HepG2 (cell line): Measurements from ENCODE around the gene TOMM20. TPM values are rescaled to one million over a fixed set of nuclear protein-coding genes. Genes with fewer than 3 reads are reported as not detected.

Source experiments
- ADNP ChIP-seq: sonication (generic); formaldehyde crosslinking; IDR thresholded peaks from 2 replicates; pipeline ENCODE4 v1.4.0; 2020; ENCODE audit warnings: missing genetic modification reagents
- AGO2 ChIP-seq: fragments of 200-400 bp; formaldehyde crosslinking; optimal IDR thresholded peaks from 2 replicates; pipeline ENCODE3; 2017; ENCODE audit warnings: mild to moderate bottlenecking, low read depth, low read length, moderate library complexity
- DNMT3B ChIP-seq: conservative IDR thresholded peaks from 2 replicates; pipeline ENCODE4 v1.6.1; 2016; ENCODE audit warnings: missing biosample characterization, control low read depth
- ELF3 ChIP-seq: IDR thresholded peaks from 2 replicates; pipeline ENCODE4 v1.6.1; 2016; ENCODE audit warnings: missing genetic modification reagents, missing compliant biosample characterization
- FOXA3 ChIP-seq: IDR thresholded peaks from 2 replicates; pipeline ENCODE4 v1.6.1; 2016; ENCODE audit warnings: missing genetic modification reagents, missing compliant biosample characterization
- KLF16 ChIP-seq, 2 experiments: sonication (generic) in 1 of 2; formaldehyde crosslinking in 1 of 2; IDR thresholded peaks; 2 replicates each; pipeline versions ENCODE4 v1.6.1 to v1.8.0; 2016 to 2023; ENCODE audit warnings: missing genetic modification reagents in 2 of 2, missing compliant biosample characterization in 1 of 2
- MED13 ChIP-seq: sonication (generic); formaldehyde crosslinking; IDR thresholded peaks from 2 replicates; pipeline ENCODE4 v1.5.0; 2020; ENCODE audit warnings: missing genetic modification reagents
- MXD4 ChIP-seq: IDR thresholded peaks from 2 replicates; pipeline ENCODE4 v1.6.1; 2016; ENCODE audit warnings: mild to moderate bottlenecking, missing biosample characterization, missing genetic modification reagents
- NCOA1 ChIP-seq: sonication (generic); formaldehyde crosslinking; IDR thresholded peaks from 2 replicates; pipeline ENCODE4 v1.9.0; 2021; ENCODE audit warnings: missing genetic modification reagents
- NR3C1 ChIP-seq: sonication (generic); formaldehyde crosslinking; IDR thresholded peaks from 2 replicates; pipeline ENCODE4 v1.4.0; 2020; ENCODE audit warnings: missing genetic modification reagents
- PREB ChIP-seq: sonication (generic); formaldehyde crosslinking; IDR thresholded peaks from 2 replicates; pipeline ENCODE4 v1.4.0; 2020; ENCODE audit warnings: missing genetic modification reagents
- SIN3B ChIP-seq: fragments of 150-350 bp; IDR thresholded peaks from 2 replicates; pipeline ENCODE4 v1.6.1; 2014; ENCODE audit warnings: low read length
- SP140L ChIP-seq: sonication (generic); formaldehyde crosslinking; IDR thresholded peaks from 2 replicates; pipeline ENCODE4 v1.4.0; 2020; ENCODE audit warnings: missing genetic modification reagents, borderline replicate concordance
- SP5 ChIP-seq: IDR thresholded peaks from 2 replicates; pipeline ENCODE4 v1.6.1; 2016; ENCODE audit warnings: low read depth, borderline replicate concordance
- STAG1 ChIP-seq: sonication (generic); formaldehyde crosslinking; IDR thresholded peaks from 2 replicates; pipeline ENCODE4 v1.4.0; 2020; ENCODE audit warnings: missing genetic modification reagents
- STAT6 ChIP-seq: sonication (generic); formaldehyde crosslinking; IDR thresholded peaks from 2 replicates; pipeline ENCODE4 v1.4.0; 2020; ENCODE audit warnings: missing genetic modification reagents, mild to moderate bottlenecking, borderline replicate concordance
- TAF1 ChIP-seq: sonication (generic); formaldehyde crosslinking; IDR thresholded peaks from 2 replicates; pipeline ENCODE4 v1.4.0; 2020; ENCODE audit warnings: missing genetic modification reagents
- WIZ ChIP-seq: sonication (generic); formaldehyde crosslinking; IDR thresholded peaks from 2 replicates; pipeline ENCODE4 v1.5.1; 2020; ENCODE audit warnings: mild to moderate bottlenecking, missing genetic modification reagents
- ZGPAT ChIP-seq: IDR thresholded peaks from 2 replicates; pipeline ENCODE4 v1.6.1; 2016; ENCODE audit warnings: mild to moderate bottlenecking
- ZNF275 ChIP-seq: sonication (generic); formaldehyde crosslinking; IDR thresholded peaks from 2 replicates; pipeline ENCODE4 v1.8.0; 2022; ENCODE audit warnings: missing genetic modification reagents, mild to moderate bottlenecking, inconsistent platforms, borderline replicate concordance
- ZNF510 ChIP-seq: sonication (generic); formaldehyde crosslinking; IDR thresholded peaks from 2 replicates; pipeline ENCODE4 v1.4.0; 2020; ENCODE audit warnings: low read depth, mild to moderate bottlenecking, missing genetic modification reagents
- polyA plus RNA-seq, 8 experiments: library from polyadenylated mRNA; depleted of rRNA in 3 of 8; stranded (reverse) in 7 of 8; unstranded in 1 of 8; fragments of >200 nt; fragmentation: Illumina TruSeq in 4 of 8; extraction: Trizol in 4 of 8; gene quantifications; 2 replicates each; pipeline versions ENCODE4 v1.2.1 to v1.2.3, GENCODE V29; 2011 to 2016; ENCODE audit warnings: low read depth in 4 of 8, missing spikeins in 1 of 8, mixed read lengths in 1 of 8; ENCODE audit not compliant: insufficient read depth in 1 of 8
- total RNA-seq, 5 experiments: library from RNA; depleted of rRNA; stranded (reverse); fragments of >200 nt; fragmentation: Illumina TruSeq; extraction: Trizol; gene quantifications; 2 replicates each; pipeline ENCODE4 v1.2.3, GENCODE V29; 2016; ENCODE audit warnings: low read depth in 1 of 5
- TF ChIP-seq, protein P1 (sequence below): IDR thresholded peaks from 2 replicates; pipeline ENCODE4 v1.6.1; 2016; ENCODE audit warnings: low read depth, borderline replicate concordance

Gene TOMM20
- total and polyA plus RNA-seq, 2 of the 13 experiments (the other 11 are each of a cell fraction or from before 2014, with no cell fraction given), result 153 to 376 TPM

DNA sequence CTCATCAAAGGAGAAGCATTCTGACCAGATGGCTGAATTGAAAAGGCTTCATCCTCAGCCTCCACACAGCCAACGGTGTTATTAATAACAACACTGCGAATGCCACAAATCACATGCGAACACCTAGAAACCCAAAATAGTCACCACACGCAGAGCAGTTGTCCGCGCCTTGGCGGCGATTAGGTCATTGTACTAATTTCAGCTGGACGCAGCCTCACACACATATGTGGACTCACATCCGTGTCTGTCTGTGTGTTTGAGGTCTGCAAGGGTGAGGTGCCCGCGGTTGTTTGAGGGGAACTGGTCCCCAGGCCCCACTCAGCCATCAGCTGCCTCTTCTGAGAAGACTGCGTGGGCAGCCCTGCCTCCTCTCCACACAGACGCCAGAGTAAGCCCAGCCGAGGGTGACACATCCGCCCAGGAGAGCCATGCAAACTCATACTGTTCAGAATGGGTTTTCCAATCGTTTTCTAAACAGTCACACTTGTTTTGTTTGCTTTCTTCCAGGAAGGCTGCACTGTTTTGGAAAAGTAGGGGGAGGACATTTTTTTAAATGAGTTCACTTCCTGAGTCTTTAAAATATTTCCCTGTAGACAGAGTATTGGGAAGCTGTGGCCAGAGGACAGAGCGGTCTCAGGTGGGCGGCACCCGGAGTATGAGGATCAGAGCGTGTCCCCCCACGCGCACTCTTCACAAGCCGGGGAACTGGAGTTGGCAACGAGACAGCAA lies 53.4 kb downstream of the TOMM20 start (continued):
- TF ChIP-seq KLF16 (CRISPR knock-in tag; IDR thresholded peaks at IDR 0.05), result no peak
- no peak for TF ChIP-seq DNMT3B
- peak; percentile 62 for TF ChIP-seq FOXA3
- no peak for TF ChIP-seq PREB
- no peak for TF ChIP-seq SP5 (CRISPR knock-in tag)
- TF ChIP-seq NR3C1 (CRISPR knock-in tag), result no peak
- peak; percentile 71 for TF ChIP-seq ELF3 (CRISPR knock-in tag)
- TF ChIP-seq MED13, result peak; percentile 76; the same call in 1 of the 2 replicates
- TF ChIP-seq STAG1 (CRISPR knock-in tag), result peak; percentile 25; the same call in 1 of the 2 replicates
- TF ChIP-seq STAT6, result no peak
- peak; percentile 94 for TF ChIP-seq AGO2
- TF ChIP-seq TAF1, result peak; percentile 78
- TF ChIP-seq ADNP (CRISPR knock-in tag), result no peak
- TF ChIP-seq ZNF275 (CRISPR knock-in tag), result no peak; the same call in 1 of the 2 replicates
- TF ChIP-seq MXD4 (CRISPR knock-in tag), result no peak
- no peak for TF ChIP-seq ZNF510
- TF ChIP-seq SIN3B, result no peak
- TF ChIP-seq, protein P1, sequence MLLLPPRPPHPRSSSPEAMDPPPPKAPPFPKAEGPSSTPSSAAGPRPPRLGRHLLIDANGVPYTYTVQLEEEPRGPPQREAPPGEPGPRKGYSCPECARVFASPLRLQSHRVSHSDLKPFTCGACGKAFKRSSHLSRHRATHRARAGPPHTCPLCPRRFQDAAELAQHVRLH (CRISPR knock-in tag), result peak; percentile 53; the same call in 1 of the 2 replicates
- TF ChIP-seq SP140L (CRISPR knock-in tag), result no peak
- TF ChIP-seq ZGPAT (CRISPR knock-in tag), result peak; percentile 77; the same call in 1 of the 2 replicates
- TF ChIP-seq NCOA1 (CRISPR knock-in tag), result no peak
- TF ChIP-seq WIZ (CRISPR knock-in tag), result no peak
